Aorta (tissue), 5 donors: ENCODE data around the gene DDT. TPM values are rescaled to one million over a fixed set of nuclear protein-coding genes. Genes with fewer than 3 reads are reported as not detected.

Source experiments
- ATAC-seq: fragments of 200-7000 bp; cut with Tn5 transposase; one replicate; pipeline ENCODE4 v1.9.1; 2022; ENCODE audit warnings: moderate library complexity; ENCODE audit not compliant: low FRiP score
- DNase-seq, 2 donors: peaks; one replicate each; pipeline ENCODE4 v3.0.0-alpha.2; 2020
- H3K27ac ChIP-seq, 2 donors: one replicate each; pipeline ENCODE4 v1.5.1; 2013; ENCODE audit warnings: low read length in 2 of 2, mild to moderate bottlenecking in 2 of 2, moderate library complexity in 2 of 2, control low read depth in 1 of 2, inconsistent platforms in 1 of 2, low read depth in 1 of 2
- H3K27me3 ChIP-seq, 2 donors: one replicate each; pipeline ENCODE4 v1.6.1; 2013; ENCODE audit warnings: control low read depth in 1 of 2, low read length in 1 of 2, mild to moderate bottlenecking in 1 of 2, moderate library complexity in 1 of 2; ENCODE audit not compliant: insufficient read depth in 2 of 2, control insufficient read depth in 1 of 2
- H3K36me3 ChIP-seq, 2 donors: one replicate each; pipeline ENCODE4 v1.6.1; 2013; ENCODE audit warnings: control low read depth in 1 of 2, low read length in 1 of 2, mild to moderate bottlenecking in 1 of 2; ENCODE audit not compliant: insufficient read depth in 2 of 2, control insufficient read depth in 1 of 2
- H3K4me1 ChIP-seq, 2 donors: one replicate each; pipeline ENCODE4 v1.6.1; 2013; ENCODE audit warnings: low read length in 2 of 2, control low read depth in 1 of 2, mild to moderate bottlenecking in 1 of 2, moderate library complexity in 1 of 2; ENCODE audit not compliant: insufficient read depth in 2 of 2, control insufficient read depth in 1 of 2
- H3K4me3 ChIP-seq, 2 donors: one replicate each; pipeline ENCODE4 v1.5.1; 2013; ENCODE audit warnings: low read length in 2 of 2, control low read depth in 1 of 2, mild to moderate bottlenecking in 1 of 2
- H3K9me3 ChIP-seq: one replicate; pipeline ENCODE4 v1.6.1; 2013; ENCODE audit warnings: mild to moderate bottlenecking, low read length; ENCODE audit not compliant: control insufficient read depth
- WGBS, 2 donors: extraction: QIAGEN DNeasy Blood & Tissue Kit; methylation state at CpG; one replicate each; pipeline ENCODE4 v1.1.7; 2013; 5-methylcytosine and 5-hydroxymethylcytosine counted together
- intact Hi-C, 2 donors: fragments of 100-400 bp; cut with DNase I; formaldehyde crosslinking; loops; one replicate each; pipeline versions ENCODE4 v1.14.2 to v1.15.0; 2022
- polyA plus RNA-seq, 2 donors: library from polyadenylated mRNA; stranded (reverse); fragments of 200-250 nt; gene quantifications; one replicate each; pipeline ENCODE4 v1.2.3, GENCODE V29; 2013
- total RNA-seq, 2 donors: library from RNA; stranded (reverse); fragmentation: NEBNext Ultra II Directional; extraction: Animal tissue kit (Norgen Biotek cat#: 25700); gene quantifications; one replicate each; pipeline ENCODE4 v1.2.1, GENCODE V29; 2021
- donor health status: healthy with polysubstance abuse.
- donor health status: Bipolar disorder and iron deficiency.
- donor health status: DM: no; HTN: no; CAD: no.
- donor health status: DM: no; HTN: no; CAD: no.
- donor health status: DM: yes; HTN: yes; CAD: no.

DDT gene
- total and polyA plus RNA-seq, 4 donors = 49.3 to 145 (median 79.7) TPM

- WGBS, 2 donors = 99 to 100% methylated on average over 1 of the region's 1 CpG
- DNase-seq (no peak), ATAC-seq (no peak)
- Histone ChIP-seq H3K4me3 (no peak overlapping the region), H3K9me3 (no peaks in the 10 kb centered on the region), H3K27ac (no peak overlapping the region), H3K4me1 (no peaks in the 10 kb centered on the region), H3K36me3 (no peaks in the 10 kb centered on the region), H3K27me3 (no peaks in the 10 kb centered on the region)
- intact Hi-C loops = no loop called here
These were observed 33.7 kb upstream of the DDT start for GRCh38 chr22:24008022-24008283.

DNA sequence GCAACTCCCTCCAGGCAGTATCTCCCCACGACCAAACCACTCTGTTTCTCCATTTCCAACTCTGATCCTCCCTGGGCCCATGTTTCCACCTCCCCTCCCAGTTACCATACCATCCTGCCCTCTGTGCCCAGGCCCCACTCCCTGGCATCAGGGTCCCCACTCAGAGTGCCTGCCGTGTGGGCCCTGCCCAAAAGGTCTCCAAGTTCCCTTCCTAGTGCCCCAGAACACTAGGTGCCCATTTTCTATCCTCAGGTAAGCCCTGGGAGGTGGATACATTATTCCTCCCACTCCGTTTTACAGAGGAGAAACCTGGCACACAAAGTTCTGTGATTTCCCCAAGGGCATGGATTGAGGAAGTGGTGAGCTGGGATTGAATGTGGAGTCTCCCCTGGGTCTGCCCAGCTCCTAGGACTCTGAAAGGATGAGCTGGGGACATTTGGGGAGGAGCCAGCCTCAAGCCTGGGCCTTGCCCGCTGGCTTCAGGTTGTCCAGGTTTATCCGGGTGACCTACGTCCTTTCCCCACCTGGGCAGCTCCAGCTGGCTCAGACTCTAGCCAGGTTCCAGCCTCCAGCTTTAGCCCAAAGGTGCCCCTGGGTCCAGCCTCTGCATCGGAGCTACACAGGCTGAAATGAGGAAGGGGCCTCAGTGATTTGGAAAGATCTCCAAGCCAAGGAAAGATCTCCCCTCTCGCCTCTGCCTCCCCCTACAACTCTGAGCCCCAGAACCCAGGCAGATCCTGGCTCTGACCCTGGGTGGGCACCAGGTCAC is 33.2 kb upstream of the DDT start:
- no peaks in the 10 kb centered on the region for H3K9me3 ChIP-seq
- no peaks in the 10 kb centered on the region for H3K36me3 ChIP-seq
- no peaks in the 10 kb centered on the region for H3K4me1 ChIP-seq
- intact Hi-C loops = no loop called here
- ATAC-seq = no peak
- WGBS, 2 donors = 86 to 90% methylated on average over 8 of the region's 8 CpGs
- no peak overlapping the region for H3K27ac ChIP-seq
- no peaks in the 10 kb centered on the region for H3K27me3 ChIP-seq
- DNase-seq = no peak
- H3K4me3 ChIP-seq = no peak overlapping the region

DNA sequence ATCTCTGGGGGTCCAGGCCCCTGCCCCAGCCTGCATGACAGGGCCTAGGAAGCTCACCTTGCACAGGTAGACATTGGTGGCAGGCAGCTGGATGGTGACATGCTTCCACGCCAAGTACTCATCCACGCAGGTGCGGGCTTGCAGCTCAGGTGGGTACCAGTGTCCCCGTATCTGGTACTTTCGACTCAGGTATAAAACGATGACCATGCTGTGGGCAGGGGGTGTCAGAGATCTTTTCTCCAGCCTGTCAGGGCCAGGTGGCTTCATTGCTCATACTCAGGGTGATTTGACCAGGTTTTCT is 32.6 kb upstream of the DDT start:
- Histone ChIP-seq H3K4me3 (no peak overlapping the region), H3K4me1 (no peaks in the 10 kb centered on the region), H3K9me3 (no peaks in the 10 kb centered on the region), H3K27me3 (no peaks in the 10 kb centered on the region), H3K27ac (no peak overlapping the region), H3K36me3 (no peaks in the 10 kb centered on the region)
- intact Hi-C loops = no loop called here
- WGBS, 2 donors = 88 to 91% methylated on average over 6 of the region's 6 CpGs
- DNase-seq (no peak), ATAC-seq (no peak)

GRCh38 chr22:24006207-24006913 is 32.1 kb upstream of the DDT start:
- Histone ChIP-seq H3K36me3 (no peaks in the 10 kb centered on the region), H3K27me3 (no peaks in the 10 kb centered on the region), H3K4me3 (no peak overlapping the region), H3K9me3 (no peaks in the 10 kb centered on the region), H3K27ac (no peak overlapping the region), H3K4me1 (no peaks in the 10 kb centered on the region)
- DNase-seq (no peak), ATAC-seq (no peak)
- 72 to 80% methylated on average over 10 of the region's 10 CpGs for WGBS, 2 donors
- intact Hi-C loops = no loop called here

DNA sequence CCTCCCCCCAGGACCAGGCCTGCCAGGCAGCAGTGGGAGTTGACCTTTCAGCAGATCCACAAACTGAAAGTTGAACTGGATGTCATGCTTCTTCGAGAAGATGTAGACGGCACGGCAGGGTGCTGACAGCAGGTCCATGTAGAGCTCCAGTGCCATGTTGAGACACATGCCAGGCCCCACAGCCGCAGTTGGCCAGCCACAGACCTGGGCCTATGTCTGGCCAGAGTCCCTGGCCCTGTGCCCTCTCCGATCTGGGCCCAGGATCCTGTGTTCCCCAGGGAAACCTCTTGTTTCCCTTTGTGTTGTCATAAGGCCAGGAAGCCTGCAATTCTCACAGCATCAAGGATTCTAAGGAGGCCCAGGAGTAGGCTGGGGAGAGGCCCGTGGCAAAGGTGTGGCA is 31.0 kb upstream of the DDT start, which contains the start of gene GSTT4:
GSTT4 (minus strand) TSS at position 253 of the 400 bp plus-strand sequence; CDS start at position 156, 97 bp downstream.
- H3K27me3 ChIP-seq = no peaks in the 10 kb centered on the region
- peak; percentile 55 for ATAC-seq
- H3K9me3 ChIP-seq = no peaks in the 10 kb centered on the region
- H3K4me1 ChIP-seq = no peaks in the 10 kb centered on the region
- no peak within 1 kb of the TSS for H3K4me3 ChIP-seq
- peak within 1 kb of the TSS in 1 of 2 donors; percentile 19 for H3K27ac ChIP-seq
- H3K36me3 ChIP-seq = no peaks in the 10 kb centered on the region
- WGBS, 2 donors = 25 to 26% methylated on average over 6 of the region's 6 CpGs
- peak; percentile 65 to 82 for DNase-seq
- intact Hi-C loops = no loop called here

- ATAC-seq (no peak), DNase-seq (no peak)
- Histone ChIP-seq H3K4me3 (no peak overlapping the region), H3K4me1 (no peaks in the 10 kb centered on the region), H3K27me3 (no peaks in the 10 kb centered on the region), H3K27ac (no peak overlapping the region), H3K36me3 (no peaks in the 10 kb centered on the region), H3K9me3 (no peaks in the 10 kb centered on the region)
- 89 to 91% methylated on average over 9 of the region's 9 CpGs for WGBS, 2 donors
- intact Hi-C loops = no loop called here
These were observed 29.6 kb upstream of the DDT start for GRCh38 chr22:24003887-24004286.

DNA sequence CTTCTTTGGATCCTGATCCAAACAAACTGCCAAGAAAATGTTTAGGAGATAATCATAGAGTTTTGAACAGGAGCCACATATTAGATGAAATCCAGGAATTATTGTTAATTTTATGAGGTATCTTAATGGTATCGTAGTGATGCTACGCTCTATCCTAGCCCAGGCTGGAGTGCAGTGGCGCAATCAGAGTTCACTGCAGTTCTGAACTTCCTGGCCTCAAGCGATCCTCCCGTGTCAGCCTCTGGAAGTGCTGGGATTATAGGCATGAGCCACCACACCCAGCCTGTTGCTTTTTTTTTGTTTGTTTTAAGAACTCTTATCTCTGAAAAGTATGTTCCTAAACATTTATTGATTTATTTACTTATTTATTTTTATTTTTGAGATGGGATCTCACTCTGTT is 28.6 kb upstream of the DDT start:
- Histone ChIP-seq H3K9me3 (no peaks in the 10 kb centered on the region), H3K4me3 (no peak overlapping the region), H3K27me3 (no peaks in the 10 kb centered on the region), H3K36me3 (no peaks in the 10 kb centered on the region), H3K27ac (no peak overlapping the region), H3K4me1 (no peaks in the 10 kb centered on the region)
- DNase-seq (no peak), ATAC-seq (no peak)
- WGBS, 2 donors = 91 to 92% methylated on average over 5 of the region's 5 CpGs
- intact Hi-C loops = no loop called here

- ATAC-seq (no peak), DNase-seq (no peak)
- Histone ChIP-seq H3K36me3 (no peaks in the 10 kb centered on the region), H3K27ac (no peak overlapping the region), H3K27me3 (no peaks in the 10 kb centered on the region), H3K4me3 (no peak overlapping the region), H3K9me3 (no peaks in the 10 kb centered on the region), H3K4me1 (no peaks in the 10 kb centered on the region)
- intact Hi-C loops = no loop called here
- WGBS, 2 donors = 87 to 89% methylated on average over 10 of the region's 10 CpGs
These were observed 28.0 kb upstream of the DDT start for GRCh38 chr22:24002272-24002671.

GRCh38 chr22:24001314-24001713 is 27.1 kb upstream of the DDT start:
- H3K4me3 ChIP-seq = no peak overlapping the region
- no peaks in the 10 kb centered on the region for H3K9me3 ChIP-seq
- no peaks in the 10 kb centered on the region for H3K4me1 ChIP-seq
- H3K27ac ChIP-seq = no peak overlapping the region
- no peak for DNase-seq
- no peak for ATAC-seq
- no peaks in the 10 kb centered on the region for H3K27me3 ChIP-seq
- H3K36me3 ChIP-seq = no peaks in the 10 kb centered on the region
- intact Hi-C loops = no loop called here
- WGBS, 2 donors = 87 to 88% methylated on average over 9 of the region's 9 CpGs
